ENCODE results near the gene FDX2.

FDX2 gene

GRCh38 chr19:10299545-10300458, 16.0 kb downstream of the FDX2 start:
- no peak for FAIRE-seq

- no peak for FAIRE-seq
Observed at GRCh38 chr19:10295847-10296591, 19.8 kb downstream of the FDX2 start.

GRCh38 chr19:10295305-10295846, 20.4 kb downstream of the FDX2 start:
- no peak for FAIRE-seq

GRCh38 chr19:10294368-10294697, 21.5 kb downstream of the FDX2 start:
- FAIRE-seq, result no peak

- no peak for FAIRE-seq
Observed at GRCh38 chr19:10293637-10294367, 22.0 kb downstream of the FDX2 start.

- FAIRE-seq, result no peak
Observed at GRCh38 chr19:10292789-10293636, 22.8 kb downstream of the FDX2 start.

GRCh38 chr19:10292206-10292788, 23.5 kb downstream of the FDX2 start:
- no peak for FAIRE-seq

GRCh38 chr19:10291554-10292205, 24.1 kb downstream of the FDX2 start:
- FAIRE-seq, result no peak

- FAIRE-seq, result no peak
Observed at GRCh38 chr19:10290876-10291553, 24.8 kb downstream of the FDX2 start.

GRCh38 chr19:10290357-10290875, 25.4 kb downstream of the FDX2 start:
- no peak for FAIRE-seq

GRCh38 chr19:10289836-10290356, 25.9 kb downstream of the FDX2 start, which contains the start of gene ICAM5:
Gene ICAM5 (plus strand): TSS chr19:10289952. CDS start chr19:10290044, 92 bp downstream.
- no peak for FAIRE-seq

- peak; percentile 23 for FAIRE-seq
Observed at GRCh38 chr19:10289167-10289835, 26.5 kb downstream of the FDX2 start.

- peak; percentile 87 for FAIRE-seq
Observed at GRCh38 chr19:10288662-10289166, 27.1 kb downstream of the FDX2 start.

- peak; percentile 45 for FAIRE-seq
Observed at GRCh38 chr19:10286803-10287737, 28.7 kb downstream of the FDX2 start, which contains the start of gene ICAM4. Gene ICAM4 (plus strand): TSS chr19:10286955. CDS start chr19:10287013, 58 bp downstream.

- no peak for FAIRE-seq
Observed at GRCh38 chr19:10285393-10285792, 30.4 kb downstream of the FDX2 start.

GRCh38 chr19:10284960-10285278, 30.9 kb downstream of the FDX2 start:
- no peak for FAIRE-seq

- no peak for FAIRE-seq
Observed at GRCh38 chr19:10284065-10284959, 31.5 kb downstream of the FDX2 start.
